Activated T-helper 9 cell treated with anti-CD3 and anti-CD28 coated beads, Interleukin-2, amount 50 U/mL, for 16 hours (primary cell): ENCODE measurements around the gene TMEM175.
"Not testable (repeated sequence)": the region's sequence is repeated elsewhere in the genome, so short reads cannot be mapped to it uniquely, and the experiment has no call there.

Experiments
- DNase-seq: peaks from one replicate; pipeline ENCODE4 v3.0.0-alpha.2; 2020; ENCODE audit warnings: low read depth

Gene TMEM175

DNA sequence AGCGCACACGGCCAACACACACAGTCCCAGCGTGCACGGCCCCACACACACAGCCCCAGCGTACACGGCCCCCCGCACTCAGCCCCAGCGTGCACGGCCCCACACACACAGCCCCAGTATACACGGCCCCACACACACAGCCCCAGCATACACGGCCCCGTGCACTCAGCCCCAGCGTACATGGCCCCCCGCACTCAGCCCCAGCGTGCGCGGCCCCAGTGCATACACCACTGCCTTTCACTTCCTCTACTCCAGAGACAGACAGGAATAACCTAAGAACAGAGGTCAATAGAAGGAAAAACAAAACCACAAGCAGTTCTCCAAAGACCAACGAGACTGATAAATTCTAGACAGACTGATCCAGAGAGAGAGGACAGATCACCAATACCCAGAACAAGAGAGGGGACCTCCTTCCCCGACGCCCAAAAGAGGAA is 17.2 kb upstream of the TMEM175 start:
- DNase-seq = no peak

DNA sequence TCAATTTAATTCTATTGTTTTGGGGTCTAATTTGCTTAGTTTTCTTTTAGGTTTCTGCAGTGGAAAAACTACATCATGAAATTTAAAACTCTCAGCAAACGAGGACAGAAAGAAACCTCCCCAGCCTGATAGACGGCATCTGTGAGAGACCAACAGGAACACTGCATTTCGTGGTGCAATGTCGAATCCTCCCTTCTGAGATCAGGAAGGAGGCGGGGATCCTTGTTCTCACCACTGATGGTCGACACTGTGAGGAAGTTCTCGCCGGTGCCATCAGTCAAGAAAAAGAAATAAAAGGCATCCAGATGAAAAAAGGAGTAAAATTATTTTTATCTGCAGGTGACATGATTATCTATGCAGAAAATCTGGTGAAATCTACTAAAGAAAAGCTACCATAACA is 16.7 kb upstream of the TMEM175 start:
- DNase-seq = no peak

DNA sequence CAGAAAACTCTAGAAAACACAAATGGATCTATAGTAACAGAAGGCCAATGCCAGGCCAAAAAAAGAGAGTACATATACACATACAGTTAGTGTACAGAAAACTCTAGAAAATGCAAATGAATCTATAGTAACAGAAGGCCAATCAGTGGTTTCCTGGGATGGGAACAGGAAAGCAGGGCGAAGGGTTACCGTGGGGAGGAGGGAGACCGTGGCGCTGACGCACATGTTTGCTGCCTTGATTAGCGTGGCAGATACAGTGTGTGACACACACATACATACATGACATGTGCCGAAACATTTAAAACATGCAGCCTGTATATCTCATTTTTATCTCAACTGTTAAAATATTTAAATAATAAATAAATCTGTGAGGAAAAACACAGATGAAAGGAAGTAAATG is 14.8 kb upstream of the TMEM175 start:
- no peak for DNase-seq

DNA sequence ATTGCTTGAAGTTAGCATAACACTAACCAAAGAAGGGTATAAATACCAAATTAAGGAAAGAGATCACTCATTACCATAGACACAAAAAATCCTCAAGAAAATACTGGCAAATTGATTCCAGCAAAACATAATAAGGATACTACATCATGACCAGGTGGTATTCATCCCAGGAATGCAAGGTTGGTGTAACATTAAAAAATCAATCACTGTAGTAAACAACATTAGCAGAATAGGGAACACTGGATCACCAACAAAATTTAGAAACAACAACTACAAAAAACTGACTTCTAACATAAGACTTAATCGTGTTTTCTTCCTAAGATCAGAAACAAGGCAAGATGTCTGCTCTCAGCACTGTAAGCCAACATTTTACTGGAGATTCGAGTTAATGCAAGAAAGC is 14.3 kb upstream of the TMEM175 start:
- no peak for DNase-seq

DNA sequence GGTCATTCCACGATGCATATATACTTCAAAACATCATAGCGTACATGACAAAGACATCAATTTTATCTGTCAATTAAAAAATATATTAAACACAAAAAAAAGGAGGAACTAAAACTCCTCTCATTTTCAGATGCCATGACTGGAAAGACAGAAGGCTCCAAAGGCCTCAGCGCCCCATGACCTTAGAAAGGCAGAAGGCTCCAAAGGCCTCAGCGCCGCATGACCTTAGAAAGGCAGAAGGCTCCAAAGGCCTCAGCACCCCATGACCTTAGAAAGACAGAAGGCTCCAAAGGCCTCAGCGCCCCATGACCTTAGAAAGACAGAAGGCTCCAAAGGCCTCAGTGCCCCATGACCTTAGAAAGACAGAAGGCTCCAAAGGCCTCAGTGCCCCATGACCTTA is 13.7 kb upstream of the TMEM175 start:
- DNase-seq = not testable (repeated sequence)

DNA sequence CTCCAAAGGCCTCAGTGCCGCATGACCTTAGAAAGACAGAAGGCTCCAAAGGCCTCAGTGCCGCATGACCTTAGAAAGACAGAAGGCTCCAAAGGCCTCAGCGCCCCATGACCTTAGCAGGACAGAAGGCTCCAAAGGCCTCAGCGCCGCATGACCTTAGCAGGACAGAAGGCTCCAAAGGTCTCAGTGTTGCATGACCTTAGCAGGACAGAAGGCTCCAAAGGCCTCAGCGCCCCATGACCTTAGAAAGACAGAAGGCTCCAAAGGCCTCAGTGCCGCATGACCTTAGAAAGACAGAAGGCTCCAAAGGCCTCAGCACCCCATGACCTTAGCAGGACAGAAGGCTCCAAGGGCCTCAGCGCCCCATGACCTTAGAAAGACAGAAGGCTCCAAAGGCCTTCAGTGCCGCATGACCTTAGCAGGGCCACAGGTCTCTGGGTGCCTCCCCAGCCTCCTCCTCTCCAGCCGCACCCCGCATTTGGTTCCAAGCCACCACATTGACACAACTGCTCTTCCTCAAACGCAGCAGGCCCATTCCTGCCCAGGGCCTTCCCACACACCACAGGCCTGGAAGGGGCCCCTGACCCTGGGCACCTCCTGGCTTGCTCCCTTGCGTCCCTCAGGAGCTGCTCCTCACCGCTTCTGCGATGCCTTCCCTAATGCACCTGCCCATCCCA is 13.1 kb upstream of the TMEM175 start:
- DNase-seq = not testable (repeated sequence)

DNA sequence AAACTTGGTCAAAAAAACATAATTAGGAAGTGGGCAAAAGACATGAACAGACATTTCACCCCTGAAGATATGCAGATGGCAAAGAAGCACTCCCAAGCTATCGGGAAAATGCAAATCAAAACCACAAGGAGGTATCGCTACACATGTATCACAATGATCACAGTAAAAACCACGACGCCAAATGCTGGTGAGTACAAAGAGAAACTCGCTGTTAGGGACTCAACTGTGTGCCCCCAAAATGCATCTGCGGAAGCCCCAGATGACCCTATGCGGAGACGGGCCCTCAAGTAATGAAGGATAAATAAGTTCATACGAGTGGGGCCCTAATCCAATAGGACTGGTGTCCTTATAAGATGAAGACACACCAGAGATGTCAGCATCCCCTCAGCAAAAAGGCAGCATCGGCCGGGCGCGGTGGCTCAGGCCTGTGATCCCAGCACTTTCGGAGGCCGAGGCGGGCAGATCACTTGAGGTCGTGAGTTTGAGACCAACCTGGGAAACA is 10.4 kb upstream of the TMEM175 start:
- no peak for DNase-seq

DNA sequence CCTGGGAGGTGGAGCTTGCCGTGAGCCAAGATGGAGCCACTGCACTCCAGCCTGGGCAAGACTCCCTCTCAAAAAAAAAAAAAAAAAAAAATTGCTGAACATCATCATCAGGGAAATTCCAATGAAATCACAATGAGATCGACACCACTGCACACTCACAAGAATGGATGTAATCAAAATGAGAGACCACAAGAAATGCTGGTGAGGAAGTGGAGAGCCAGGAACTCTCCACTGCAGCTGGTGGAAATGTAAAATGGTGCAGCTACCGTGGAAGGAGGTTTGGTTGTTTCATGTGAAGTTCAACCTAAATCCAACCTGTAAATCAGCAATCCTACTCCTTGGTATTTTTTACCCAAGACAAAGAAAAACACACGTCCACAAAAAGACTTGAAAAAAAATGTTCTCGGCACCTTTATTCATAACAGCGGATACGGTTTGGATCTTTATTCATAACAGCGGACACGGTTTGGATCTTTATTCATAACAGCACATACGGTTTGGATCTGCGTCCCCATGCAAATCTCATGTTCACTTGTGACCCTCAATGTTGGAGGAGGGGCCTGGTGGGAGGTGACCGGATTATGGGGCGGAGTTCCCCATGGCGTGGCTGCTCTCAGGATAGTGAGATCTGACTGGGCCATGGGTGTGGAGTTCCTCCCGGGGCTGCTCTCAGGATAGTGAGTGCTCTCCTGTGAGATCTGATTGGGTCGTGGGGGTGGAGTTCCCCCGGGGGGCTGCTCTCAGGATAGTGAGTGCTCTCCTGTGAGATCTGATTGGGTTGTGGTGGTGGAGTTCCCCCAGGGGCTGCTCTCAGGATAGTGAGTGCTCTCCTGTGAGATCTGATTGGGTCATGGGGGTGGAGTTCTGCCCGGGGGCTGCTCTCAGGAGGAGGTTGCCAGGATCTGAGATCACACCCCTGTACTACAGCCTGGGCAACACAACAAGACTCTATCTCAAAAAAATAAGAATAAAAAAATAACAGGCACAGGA is 7.9 kb upstream of the TMEM175 start:
- DNase-seq = no peak

DNA sequence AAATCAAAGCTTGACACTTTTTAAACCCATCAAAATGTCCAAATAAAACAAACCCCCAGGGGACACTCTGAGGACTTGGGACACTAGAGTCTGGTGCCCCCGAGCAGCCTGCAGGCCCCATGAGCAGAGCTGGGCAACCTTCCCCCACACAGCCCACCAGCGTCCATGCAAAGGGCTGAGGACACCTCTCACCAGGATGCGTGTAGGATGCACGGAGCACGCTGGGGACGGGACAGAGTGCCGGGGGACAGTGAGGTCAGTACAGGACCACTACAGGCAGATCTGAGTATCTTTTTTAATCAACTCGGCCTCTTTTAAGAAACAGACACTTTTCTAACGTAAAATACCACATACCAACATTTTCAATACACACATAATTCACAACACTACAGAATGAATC is 7.1 kb upstream of the TMEM175 start:
- no peak for DNase-seq

DNA sequence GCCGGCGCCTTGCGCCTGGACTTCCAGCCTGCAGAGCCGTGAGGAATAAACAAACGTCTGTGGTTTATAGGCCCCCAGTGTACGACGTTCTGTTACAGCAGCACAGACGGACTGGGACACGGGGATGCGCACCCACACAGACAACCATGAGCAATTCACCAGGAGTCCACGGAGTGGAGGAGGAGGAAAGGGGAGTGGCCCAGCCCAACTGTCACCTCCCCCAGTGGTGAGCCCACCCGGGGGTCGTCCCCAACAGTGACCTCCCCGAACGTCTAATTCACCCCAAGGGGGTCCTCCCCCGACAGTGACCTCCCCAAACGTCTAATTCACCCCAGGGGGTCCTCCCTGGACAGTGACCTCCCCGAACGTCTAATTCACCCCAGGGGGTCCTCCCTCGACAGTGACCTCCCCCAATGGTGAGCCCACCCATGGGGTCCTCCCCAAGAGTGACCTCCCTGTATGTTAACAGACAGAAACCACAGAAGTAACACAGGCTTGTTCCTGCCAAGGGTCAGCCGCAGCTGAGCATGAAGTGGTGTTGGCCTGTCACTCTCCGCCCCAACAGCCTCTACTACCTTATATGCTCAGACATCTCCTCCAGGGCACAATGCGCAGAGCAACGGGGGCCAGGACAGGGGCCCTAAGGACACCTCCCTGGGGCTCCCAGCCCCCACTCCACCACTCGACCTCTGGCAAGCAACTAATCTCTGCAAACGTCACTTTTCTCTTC is 6.3 kb upstream of the TMEM175 start:
- DNase-seq = no peak

DNA sequence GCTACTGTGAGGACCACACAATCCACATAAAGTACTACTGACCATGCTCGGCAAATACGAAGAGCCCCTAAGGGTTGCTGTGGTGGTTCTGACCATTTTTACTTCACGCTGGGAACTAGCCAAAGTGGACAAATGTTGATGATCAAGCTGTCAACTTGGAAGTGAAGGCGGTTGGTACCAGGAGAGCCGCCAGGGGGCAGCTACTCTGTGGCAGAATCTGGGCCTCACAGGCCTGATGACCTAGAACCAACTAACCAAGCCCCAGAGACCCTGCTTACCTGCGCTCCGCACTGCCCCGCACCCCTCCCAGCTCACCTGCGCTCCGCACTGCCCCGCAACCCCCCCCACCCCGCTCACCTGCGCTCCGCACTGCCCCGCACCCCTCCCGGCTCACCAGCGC is 5.7 kb upstream of the TMEM175 start:
- no peak for DNase-seq

DNA sequence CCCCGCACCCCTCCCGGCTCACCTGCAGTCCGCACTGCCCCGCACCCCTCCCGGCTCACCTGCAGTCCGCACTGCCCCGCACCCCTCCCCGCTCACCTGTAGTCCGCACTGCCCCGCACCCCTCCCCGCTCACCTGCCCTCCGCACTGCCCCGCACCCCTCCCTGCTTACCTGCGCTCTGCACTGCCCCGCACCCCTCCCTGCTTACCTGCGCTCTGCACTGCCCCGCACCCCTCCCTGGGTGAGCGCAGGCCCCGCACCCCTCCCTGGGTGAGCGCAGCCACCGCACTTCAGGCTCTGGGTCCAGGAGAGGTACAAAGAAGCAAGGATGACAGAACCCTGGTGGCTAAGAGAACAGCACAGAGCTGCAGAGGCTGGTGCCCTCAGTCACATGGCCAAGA is 4.7 kb upstream of the TMEM175 start:
- DNase-seq = not testable (repeated sequence)

DNA sequence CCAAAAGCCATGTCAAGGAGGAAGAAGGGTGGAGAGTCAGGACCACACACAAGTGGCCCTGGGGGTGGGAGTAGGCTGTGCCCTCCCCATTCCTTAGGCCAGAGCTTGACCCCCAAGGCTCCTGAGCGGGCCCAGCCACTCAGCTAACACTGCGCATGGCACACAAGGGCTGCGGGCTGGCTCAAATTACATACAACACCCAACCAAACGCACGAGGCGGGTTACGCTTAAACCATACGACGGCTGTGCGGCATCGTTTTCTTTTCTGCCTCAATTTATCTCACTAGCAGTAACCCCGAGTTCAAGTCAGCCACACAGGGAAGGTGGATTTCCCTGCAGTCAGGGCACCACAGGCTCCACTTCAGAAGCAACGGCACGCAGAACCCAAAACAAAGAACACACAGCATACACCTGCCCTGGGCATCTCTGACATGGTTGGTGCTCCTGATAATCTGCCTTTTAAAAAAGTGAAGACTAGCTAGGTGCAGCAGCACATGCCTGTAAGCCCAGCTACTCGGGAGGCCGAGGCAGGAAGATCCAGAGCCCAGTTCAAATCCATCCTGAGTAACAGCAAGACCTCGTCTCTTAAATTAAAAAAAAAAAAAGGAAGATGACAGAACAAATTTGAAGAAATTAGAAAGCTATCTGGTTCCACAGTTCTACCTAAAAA is 3.0 kb upstream of the TMEM175 start:
- no peak for DNase-seq

DNA sequence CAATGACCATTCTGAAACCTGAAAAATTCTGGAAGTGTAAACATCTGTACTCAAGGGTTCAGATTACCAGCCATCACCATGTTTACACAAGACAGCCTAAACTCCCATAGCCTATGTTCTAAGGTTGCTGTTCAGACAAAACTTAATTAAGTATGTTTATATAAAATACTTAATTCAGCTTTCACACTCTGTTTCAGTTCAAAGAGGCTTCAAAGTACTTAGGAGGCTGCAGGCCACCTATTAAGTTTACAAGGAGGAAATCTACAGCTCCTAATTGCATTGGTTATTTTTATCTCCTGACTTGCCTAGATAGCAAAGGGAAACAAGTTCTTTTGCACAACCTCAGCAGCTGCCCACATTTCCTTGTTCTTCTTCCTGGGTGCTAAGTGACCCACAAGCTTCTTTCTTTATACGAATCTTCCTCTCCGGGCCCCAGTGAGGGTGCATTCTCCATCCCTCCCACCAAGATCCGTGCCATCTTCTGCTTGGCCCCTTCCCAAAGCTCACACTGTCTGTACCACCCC is 2.2 kb upstream of the TMEM175 start:
- no peak for DNase-seq

DNA sequence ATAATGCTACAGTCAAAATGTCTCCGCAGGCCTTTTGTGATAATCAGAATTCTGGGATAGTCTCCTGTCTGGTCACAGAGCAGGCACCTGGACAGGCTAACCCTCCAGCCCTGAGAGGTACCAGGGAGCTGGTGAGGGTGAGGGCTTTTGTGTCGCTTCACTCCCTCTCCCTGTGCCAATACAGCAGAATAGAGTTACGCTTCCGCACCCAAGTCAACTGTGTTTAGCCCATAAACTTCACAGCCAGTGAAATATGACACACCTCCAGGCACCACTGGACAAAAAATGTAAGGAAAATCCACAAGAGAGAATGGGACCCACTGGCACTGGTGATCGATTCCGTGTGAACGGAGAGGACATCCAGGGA is 1.4 kb upstream of the TMEM175 start:
- DNase-seq = no peak

DNA sequence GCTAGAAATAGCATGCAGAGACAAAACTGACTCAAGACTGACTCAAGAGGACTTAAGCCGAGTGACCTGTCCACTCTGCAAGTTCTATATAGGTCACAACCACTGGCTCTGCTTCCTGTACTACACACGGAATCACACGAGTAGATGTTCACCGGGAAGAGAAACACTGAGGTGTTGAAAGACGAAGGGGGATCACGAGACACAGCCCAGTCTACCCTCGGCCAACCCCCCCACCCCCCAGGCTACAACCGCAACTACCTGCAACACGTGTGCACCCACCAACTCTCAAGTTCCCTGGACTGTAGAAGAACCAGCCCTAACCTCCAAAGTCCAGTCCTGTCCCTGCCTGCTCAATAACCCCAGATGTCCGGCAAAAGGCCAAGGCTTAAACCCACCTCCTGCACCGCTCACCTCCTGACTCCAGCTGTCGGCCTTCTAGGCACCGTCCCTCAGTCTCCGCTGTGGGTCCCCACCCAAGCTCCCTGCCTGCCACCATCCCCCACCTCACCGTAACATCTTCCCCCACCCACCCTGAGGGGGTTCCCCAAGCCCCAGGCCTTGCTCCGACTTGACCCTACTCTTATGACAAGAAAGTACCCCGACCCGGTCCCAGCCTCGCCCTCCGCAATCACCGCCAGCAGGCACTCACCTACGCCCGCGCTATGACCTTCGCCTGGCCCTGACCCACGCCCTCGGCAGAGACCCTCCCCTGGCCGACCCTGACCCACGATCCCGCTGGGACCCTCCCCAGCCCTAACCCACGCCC is 883 bp upstream of the TMEM175 start:
- DNase-seq = no peak

DNA sequence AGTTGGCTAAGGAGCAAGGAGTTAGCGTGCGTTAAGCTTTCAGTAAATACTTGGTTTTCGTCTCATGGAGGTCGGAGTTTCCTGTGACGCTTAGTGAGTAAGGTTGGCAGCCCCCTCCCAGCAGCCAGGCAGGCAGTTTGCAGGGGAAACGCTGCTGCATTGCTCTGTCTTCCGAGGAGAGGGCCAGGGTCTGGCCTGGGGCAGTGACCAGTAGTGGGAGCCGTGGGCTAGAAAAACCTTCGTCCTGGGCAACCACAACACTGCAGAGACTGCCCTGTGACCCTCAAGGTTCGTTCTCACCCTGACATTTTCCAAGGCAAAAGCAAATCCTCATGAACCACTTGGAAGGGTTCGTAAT is 432 bp downstream of the TMEM175 start:
- no peak for DNase-seq

DNA sequence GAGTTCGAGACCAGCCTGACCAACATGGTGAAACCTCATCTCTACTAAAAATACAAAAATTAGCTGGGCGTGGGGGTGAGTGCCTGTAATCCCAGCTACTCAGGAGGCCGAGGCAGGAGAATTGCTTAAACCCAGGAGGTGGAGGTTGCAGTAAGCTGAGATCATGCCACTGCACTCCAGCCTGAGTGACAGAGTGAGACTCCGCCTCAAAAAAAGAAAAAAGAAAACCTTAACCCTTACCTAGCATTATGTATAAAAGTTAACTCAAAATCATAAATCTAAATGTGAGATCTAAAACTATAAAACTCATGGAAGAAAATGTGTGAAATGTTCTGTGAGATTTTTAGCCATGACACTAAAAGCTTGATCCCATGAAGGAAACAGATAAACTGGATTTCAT is 7.2 kb downstream of the TMEM175 start:
- DNase-seq = not testable (repeated sequence)

DNA sequence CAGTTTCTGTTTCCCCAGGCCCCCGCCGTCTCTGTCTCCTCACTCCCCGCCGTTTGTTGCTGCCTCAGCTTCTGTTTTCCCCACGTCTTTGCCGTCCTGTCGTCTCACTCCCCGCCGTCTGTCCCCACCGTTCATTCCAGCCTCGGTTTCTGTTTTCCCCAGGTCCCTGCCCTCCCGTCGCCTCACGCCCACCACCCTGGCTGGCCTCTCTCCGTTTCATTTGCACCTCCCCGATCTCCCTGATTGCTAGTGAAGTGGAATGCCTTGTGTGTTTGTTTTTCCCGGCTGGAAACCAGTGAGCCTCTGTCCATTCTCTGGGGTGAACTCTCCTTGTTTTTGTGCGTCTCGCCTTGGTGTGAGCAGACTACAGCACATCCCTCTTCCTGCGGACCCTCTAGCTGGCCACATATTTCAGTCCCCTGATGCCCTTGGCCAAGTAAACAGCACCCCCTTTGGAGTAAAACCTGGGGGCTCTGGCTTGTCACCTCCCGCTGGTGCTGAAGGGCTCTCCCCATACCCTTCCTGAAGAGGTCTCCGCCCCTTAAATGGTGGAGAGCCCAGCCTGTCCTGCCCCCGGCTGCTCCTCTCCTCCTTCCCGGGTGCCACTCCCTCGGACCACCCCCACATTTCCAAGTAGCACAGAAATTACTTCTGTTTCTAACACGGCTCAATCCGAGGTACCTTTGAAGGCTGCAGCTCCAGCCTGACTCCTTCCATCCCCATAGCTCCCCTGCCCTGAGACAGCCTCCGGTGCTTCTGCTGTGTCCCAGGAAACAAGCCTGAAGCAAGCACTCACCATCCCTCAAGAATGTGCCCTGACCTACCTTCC is 13.2 kb downstream of the TMEM175 start:
- no peak for DNase-seq

DNA sequence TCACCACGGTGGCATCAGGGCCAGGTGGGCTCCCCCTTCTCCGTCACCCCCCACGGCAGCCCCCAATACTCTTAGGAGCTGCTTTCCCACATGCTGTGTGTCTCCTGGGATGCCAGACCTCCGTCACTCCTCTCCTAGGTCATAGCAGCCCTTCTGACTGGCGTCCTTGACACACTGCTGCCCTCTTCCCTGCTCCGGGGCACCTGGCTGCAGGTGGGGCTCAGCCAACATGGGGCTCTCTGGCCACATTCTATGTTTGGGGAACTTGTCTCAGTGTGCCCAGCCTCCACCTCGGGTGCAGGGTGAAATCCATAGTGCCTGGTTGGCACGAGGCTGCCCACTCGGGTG is 13.8 kb downstream of the TMEM175 start:
- DNase-seq = no peak
